ENCODE measurements around the gene ZNF493.
A peak's percentile ranks its signal among the peaks of the same experiment; 100 is the strongest.

Gene ZNF493

DNA sequence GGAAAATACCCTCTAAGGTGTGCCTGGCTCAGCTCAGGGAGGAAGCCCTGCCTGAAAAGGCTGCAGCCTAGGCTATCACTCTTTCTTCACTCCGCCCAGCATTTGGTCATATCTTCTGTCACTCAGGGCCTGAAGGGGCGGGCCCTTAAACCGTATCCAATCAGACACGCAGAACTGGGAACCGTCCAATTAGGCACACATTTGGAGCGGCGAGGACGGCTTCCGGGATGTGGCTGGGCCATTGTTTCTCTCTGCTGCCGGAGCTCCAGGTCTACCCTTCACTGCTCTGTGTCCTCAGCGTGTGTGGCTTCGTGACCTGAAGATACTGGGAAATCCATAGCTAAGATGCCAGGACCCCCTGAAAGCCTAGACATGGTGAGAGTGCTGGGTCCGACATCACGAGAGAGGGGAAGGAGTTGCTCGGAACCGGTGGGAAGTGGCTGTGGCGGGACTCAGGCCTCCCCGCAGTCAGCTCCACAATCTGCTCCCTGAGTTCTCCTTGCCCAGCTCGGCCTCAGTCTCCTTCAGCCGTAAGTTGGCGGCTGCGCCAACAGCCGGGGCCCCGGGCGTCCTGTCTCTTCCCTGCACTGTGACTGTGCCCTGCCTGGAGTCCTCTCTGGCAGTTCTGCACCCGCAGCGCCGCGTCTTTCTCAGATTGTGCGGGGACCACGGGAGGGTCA is at the start of gene ZNF493:
Gene ZNF493, plus strand, starts transcription at position 241 of the 680 bp plus-strand sequence. Its CDS starts 105 bp downstream, at position 346.
- Histone ChIP-seq H3K27ac (peak within 1 kb of the TSS; percentile 82), H3K27me3 (ENCODE audit: control insufficient read depth, insufficient read depth, low read length) (no peaks in the 10 kb centered on the region), H3K79me2 (peaks cover 7% of the 10 kb centered on the region), H3K9me3 (ENCODE audit: control insufficient read depth, low read length) (no peaks in the 10 kb centered on the region), H2AFZ (peak within 1 kb of the TSS; percentile 95), H3K9ac (peak within 1 kb of the TSS; percentile 94), H3K36me3 (ENCODE audit: control insufficient read depth, insufficient read depth, low read length) (no peaks in the 10 kb centered on the region), H3K4me3 (ENCODE audit: low read depth, low read length) (peak within 1 kb of the TSS; percentile 99), H3K4me2 (ENCODE audit: low read length) (peak within 1 kb of the TSS; percentile 72), H3K4me1 (peaks cover 5% of the 10 kb centered on the region)
- TF ChIP-seq, protein P1, sequence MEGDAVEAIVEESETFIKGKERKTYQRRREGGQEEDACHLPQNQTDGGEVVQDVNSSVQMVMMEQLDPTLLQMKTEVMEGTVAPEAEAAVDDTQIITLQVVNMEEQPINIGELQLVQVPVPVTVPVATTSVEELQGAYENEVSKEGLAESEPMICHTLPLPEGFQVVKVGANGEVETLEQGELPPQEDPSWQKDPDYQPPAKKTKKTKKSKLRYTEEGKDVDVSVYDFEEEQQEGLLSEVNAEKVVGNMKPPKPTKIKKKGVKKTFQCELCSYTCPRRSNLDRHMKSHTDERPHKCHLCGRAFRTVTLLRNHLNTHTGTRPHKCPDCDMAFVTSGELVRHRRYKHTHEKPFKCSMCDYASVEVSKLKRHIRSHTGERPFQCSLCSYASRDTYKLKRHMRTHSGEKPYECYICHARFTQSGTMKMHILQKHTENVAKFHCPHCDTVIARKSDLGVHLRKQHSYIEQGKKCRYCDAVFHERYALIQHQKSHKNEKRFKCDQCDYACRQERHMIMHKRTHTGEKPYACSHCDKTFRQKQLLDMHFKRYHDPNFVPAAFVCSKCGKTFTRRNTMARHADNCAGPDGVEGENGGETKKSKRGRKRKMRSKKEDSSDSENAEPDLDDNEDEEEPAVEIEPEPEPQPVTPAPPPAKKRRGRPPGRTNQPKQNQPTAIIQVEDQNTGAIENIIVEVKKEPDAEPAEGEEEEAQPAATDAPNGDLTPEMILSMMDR (IDR thresholded peaks at IDR 0.05): no peak

DNA sequence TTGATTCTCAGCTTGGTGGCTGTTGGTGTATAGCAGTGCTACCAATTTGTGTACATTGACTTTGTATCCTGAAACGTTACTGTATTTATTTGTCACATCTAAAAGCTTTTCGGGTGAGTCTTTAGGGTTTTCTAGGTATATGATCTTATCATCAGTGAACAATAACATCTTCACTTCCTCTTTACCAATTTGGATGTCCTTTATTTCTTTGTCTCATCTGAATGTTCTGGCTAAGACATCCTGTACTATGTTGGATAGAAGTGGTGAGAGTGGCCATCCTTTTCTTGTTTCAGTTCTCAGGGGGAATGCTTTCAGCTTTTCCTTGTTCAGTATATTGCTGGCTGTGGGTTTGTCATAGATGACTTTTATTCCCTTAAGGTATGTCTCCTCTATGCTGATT is 44.1 kb upstream of the ZNF493 start:
- no peaks in the 10 kb centered on the region for H3K9me3 ChIP-seq (ENCODE audit: control insufficient read depth, low read length)
- no peak overlapping the region for H3K4me2 ChIP-seq (ENCODE audit: low read length)
- no peaks in the 10 kb centered on the region for H3K36me3 ChIP-seq (ENCODE audit: control insufficient read depth, insufficient read depth, low read length)
- no peaks in the 10 kb centered on the region for H3K4me1 ChIP-seq
- H3K27ac ChIP-seq: no peak overlapping the region
- no peaks in the 10 kb centered on the region for H3K27me3 ChIP-seq (ENCODE audit: control insufficient read depth, insufficient read depth, low read length)
- H3K79me2 ChIP-seq: no peaks in the 10 kb centered on the region
- H3K9ac ChIP-seq: no peak overlapping the region
- H2AFZ ChIP-seq: no peak overlapping the region
- TF ChIP-seq, protein P1 (IDR thresholded peaks at IDR 0.05): no peak
- no peak overlapping the region for H3K4me3 ChIP-seq (ENCODE audit: low read depth, low read length)

DNA sequence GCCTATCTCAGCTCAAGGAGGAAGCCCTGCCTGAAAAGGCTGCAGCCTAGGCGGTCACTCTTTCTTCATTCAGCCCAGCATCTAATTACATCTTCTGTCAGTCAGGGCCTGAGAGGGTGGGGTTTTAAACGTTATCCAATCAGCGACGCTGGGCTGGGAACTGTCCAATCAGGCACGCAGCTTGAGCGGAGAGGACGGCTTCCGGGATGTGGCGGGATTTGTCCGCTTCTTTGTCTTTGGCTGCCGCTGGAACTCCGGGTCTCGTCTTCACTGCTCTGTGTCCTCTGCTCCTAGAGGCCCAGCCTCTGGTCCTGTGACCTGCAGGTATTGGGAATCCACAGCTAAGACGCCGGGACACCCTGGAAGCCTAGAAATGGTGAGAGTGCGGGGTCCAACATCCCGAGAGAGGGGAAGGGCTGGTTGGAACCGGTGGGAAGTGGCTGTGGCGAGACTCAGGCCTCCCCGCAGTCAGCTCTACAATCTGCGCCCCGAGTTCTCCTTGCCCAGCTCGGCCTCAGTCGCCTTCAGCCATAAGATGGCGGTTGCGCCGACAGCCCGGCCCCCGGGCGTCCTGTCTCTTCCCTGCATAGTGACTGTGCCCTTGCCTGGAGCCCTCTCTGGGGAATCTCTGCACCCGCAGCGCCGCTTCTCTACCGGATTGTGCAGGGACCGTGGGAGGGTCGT is 38.0 kb upstream of the ZNF493 start, which contains the start of gene ZNF738:
Gene ZNF738, plus strand, starts transcription at position 233 of the 684 bp plus-strand sequence. Its CDS starts 141 bp downstream, at position 374.
- Histone ChIP-seq H2AFZ (peak within 1 kb of the TSS; percentile 94), H3K36me3 (ENCODE audit: control insufficient read depth, insufficient read depth, low read length) (no peaks in the 10 kb centered on the region), H3K79me2 (no peaks in the 10 kb centered on the region), H3K4me2 (ENCODE audit: low read length) (peak within 1 kb of the TSS; percentile 82), H3K9me3 (ENCODE audit: control insufficient read depth, low read length) (no peaks in the 10 kb centered on the region), H3K9ac (no peak within 1 kb of the TSS), H3K27ac (peak within 1 kb of the TSS; percentile 67), H3K4me1 (no peaks in the 10 kb centered on the region), H3K4me3 (ENCODE audit: low read depth, low read length) (peak within 1 kb of the TSS; percentile 78), H3K27me3 (ENCODE audit: control insufficient read depth, insufficient read depth, low read length) (no peaks in the 10 kb centered on the region)
- TF ChIP-seq, protein P1 (IDR thresholded peaks at IDR 0.05): no peak

DNA sequence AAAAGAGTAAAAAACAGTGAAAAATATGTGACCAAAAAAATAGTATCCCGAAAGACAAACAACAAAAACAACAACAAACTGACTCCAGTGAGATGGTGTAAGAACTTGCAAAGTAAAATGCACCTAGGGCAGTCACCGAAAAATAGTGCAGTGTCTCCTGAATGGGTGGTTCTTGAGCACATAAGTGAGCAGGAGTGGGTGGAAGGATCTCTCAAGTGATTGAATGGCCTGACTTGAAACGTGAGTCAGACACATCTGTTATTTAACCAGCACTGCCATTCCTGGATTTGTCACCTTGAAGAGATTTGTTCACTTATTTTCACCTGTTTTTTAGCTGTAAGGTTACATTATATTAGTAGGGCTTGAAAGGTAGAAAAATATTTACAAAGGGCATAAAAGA is 34.6 kb upstream of the ZNF493 start:
- no peaks in the 10 kb centered on the region for H3K79me2 ChIP-seq
- no peaks in the 10 kb centered on the region for H3K4me1 ChIP-seq
- H3K4me2 ChIP-seq (ENCODE audit: low read length): no peak overlapping the region
- no peak overlapping the region for H3K9ac ChIP-seq
- H3K27ac ChIP-seq: no peak overlapping the region
- TF ChIP-seq, protein P1 (IDR thresholded peaks at IDR 0.05): no peak
- H3K27me3 ChIP-seq (ENCODE audit: control insufficient read depth, insufficient read depth, low read length): no peaks in the 10 kb centered on the region
- no peaks in the 10 kb centered on the region for H3K36me3 ChIP-seq (ENCODE audit: control insufficient read depth, insufficient read depth, low read length)
- no peak overlapping the region for H2AFZ ChIP-seq
- H3K4me3 ChIP-seq (ENCODE audit: low read depth, low read length): no peak overlapping the region
- no peaks in the 10 kb centered on the region for H3K9me3 ChIP-seq (ENCODE audit: control insufficient read depth, low read length)

All from parathyroid adenoma (tissue), 2 donors.